Hepatocyte (in vitro differentiated cells): ENCODE data around the gene PFKM.

Experiments
- EZH2phosphoT487 ChIP-seq: fragments of 200-600 bp; sonication (generic); IDR thresholded peaks from one replicate; pipeline ENCODE4 v1.6.1; 2018; ENCODE audit warnings: antibody characterized with exemption, mild to moderate bottlenecking, low read depth, moderate library complexity; ENCODE audit not compliant: unreplicated experiment, severe bottlenecking
- TF ChIP-seq, protein P1 (sequence below): fragments of 200-600 bp; sonication (generic); IDR thresholded peaks from 2 replicates; pipeline ENCODE4 v1.5.1; 2016; ENCODE audit warnings: antibody characterized with exemption, mild to moderate bottlenecking; ENCODE audit not compliant: poor library complexity

DNA sequence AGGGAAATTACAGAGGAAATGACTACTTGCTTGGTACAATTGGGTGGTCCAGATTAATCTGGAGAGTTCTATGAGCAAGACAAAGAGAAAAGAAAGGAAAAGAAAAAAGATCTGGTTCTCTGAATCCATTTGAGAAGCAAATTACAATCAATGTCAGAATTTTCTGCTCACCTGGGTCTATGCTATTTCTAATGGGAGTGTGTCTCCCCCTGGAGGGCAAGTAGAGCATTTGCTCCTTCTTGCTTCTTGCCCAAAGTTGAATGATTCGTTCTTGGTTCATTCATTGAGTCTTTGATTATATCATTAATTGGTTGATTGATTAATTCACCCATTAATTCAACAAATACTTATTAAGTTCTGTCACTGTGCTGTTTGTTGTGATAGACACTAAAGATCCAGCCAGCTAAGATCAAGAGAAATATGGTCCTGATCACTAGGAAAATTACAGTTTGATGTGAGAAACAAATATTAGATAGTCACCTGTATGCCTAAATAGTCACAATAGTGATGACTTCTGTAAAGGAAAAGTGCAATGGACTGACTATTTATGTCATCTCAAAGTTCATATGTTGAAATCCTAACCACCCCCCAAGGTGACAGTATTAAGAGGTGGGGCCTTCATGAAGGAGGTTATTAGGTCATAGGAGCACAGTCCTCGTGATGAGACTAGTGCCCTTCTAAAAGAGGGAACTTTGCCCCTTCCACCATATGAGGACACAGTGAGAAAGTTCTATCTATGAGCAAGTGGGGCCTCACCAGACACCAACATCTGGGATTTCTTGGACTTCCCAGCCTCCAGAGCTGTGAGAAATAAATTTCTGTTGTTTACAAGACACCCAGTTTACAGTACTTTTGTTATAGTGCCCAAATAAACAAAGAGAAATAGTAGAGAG, 46.2 kb downstream of the PFKM start:
- TF ChIP-seq, protein P1, sequence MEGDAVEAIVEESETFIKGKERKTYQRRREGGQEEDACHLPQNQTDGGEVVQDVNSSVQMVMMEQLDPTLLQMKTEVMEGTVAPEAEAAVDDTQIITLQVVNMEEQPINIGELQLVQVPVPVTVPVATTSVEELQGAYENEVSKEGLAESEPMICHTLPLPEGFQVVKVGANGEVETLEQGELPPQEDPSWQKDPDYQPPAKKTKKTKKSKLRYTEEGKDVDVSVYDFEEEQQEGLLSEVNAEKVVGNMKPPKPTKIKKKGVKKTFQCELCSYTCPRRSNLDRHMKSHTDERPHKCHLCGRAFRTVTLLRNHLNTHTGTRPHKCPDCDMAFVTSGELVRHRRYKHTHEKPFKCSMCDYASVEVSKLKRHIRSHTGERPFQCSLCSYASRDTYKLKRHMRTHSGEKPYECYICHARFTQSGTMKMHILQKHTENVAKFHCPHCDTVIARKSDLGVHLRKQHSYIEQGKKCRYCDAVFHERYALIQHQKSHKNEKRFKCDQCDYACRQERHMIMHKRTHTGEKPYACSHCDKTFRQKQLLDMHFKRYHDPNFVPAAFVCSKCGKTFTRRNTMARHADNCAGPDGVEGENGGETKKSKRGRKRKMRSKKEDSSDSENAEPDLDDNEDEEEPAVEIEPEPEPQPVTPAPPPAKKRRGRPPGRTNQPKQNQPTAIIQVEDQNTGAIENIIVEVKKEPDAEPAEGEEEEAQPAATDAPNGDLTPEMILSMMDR = peak; percentile 88
- no peak for TF ChIP-seq EZH2phosphoT487
